ENCODE data around the gene EGFL7. TPM values are rescaled to one million over a fixed set of nuclear protein-coding genes. Genes with fewer than 3 reads are reported as not detected.

Gene EGFL7
- total and polyA plus RNA-seq, 2 of the 8 experiments (the other 6 are each of a cell fraction or from before 2014, with no cell fraction given): 37.8 to 53.4 TPM

DNA sequence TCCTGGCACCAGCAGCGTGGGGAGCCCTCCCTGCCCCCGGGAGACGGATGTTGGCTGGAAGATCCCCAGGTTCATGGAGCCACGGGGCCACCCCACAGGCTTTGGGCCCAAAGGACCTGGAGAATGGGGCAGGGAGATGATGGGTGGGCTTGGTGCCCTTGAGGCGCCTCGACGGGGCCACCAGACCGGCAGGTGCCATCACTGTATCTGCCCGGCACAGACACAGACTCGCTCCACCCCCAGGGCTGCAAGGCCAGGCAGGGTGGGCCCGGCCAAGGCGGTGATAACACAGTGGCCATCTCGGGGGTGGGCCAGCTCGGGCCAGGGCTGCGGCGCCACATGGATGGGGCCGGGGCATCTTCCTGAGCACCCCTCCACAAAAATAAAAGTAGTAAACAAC is 35.0 kb upstream of the EGFL7 start:
- no peak overlapping the region; the same call in 1 of the 2 replicates for H2BK20ac ChIP-seq (ENCODE audit: low read length)
- H3K4me2 ChIP-seq (ENCODE audit: insufficient read depth in 1 of 2, low read depth in 2 of 2, low read length in 2 of 2): no peak overlapping the region
- no peak for FAIRE-seq
- no peak overlapping the region for H4K91ac ChIP-seq (replicated peaks; ENCODE audit: insufficient read length, low read length)
- 0 out of 2 replicates have a peak overlapping the region, but pooled peaks have one; percentile 16 for H2BK5ac ChIP-seq (ENCODE audit: low read depth, low read length)
- no peaks in the 10 kb centered on the region for H3K79me1 ChIP-seq (ENCODE audit: low read depth, low read length)
- no peak overlapping the region for H3K9ac ChIP-seq (replicated peaks in 1 of 4; ENCODE audit: extremely low read depth in 1 of 4, low read depth in 3 of 4, low read length in 3 of 4)
- H2AFZ ChIP-seq (ENCODE audit: low read length): no peak overlapping the region
- H4K8ac ChIP-seq (ENCODE audit: extremely low read depth, insufficient read depth, low read length): no peak overlapping the region; the same call in 1 of the 2 replicates
- no peak overlapping the region for H2BK15ac ChIP-seq (ENCODE audit: low read length)
- no peaks in the 10 kb centered on the region for H3K79me2 ChIP-seq (ENCODE audit: control insufficient read depth in 1 of 2, insufficient read depth in 2 of 2, low read length in 2 of 2)
- CTCF ChIA-PET (ENCODE audit: partially characterized antibody): interaction anchor here (0.8 to 9.6 kb wide), 15 partner anchors 10 to 140 kb away, joined by 3 to 253 read pairs (median 5); partner anchors contain the start of gene EGFL7
- no peak overlapping the region for H3K4ac ChIP-seq (replicated peaks; ENCODE audit: insufficient read length, low read depth, low read length)
- 0 out of 2 replicates have a peak overlapping the region, but pooled peaks have one; percentile 84 for H2BK12ac ChIP-seq (ENCODE audit: low read depth, low read length)
- H4K20me1 ChIP-seq (replicated peaks in 1 of 2; ENCODE audit: control insufficient read depth in 1 of 2, insufficient read depth in 2 of 2, low read length in 2 of 2): peaks cover 0 to 9% of the 10 kb centered on the region in 2 experiments
- H3K14ac ChIP-seq (ENCODE audit: insufficient read length): no peak overlapping the region
- no peaks in the 10 kb centered on the region for H3K23me2 ChIP-seq (ENCODE audit: low read depth, low read length)
- H3K23ac ChIP-seq (ENCODE audit: insufficient read length): no peak overlapping the region
- no peak overlapping the region for H3K18ac ChIP-seq (ENCODE audit: extremely low read depth, low read length)
- no peak overlapping the region for H3K27ac ChIP-seq (ENCODE audit: low read depth, low read length)
- WGBS, 2 experiments (ENCODE audit: extremely low coverage in 1 of 2, insufficient coverage in 1 of 2, insufficient read length in 1 of 2, insufficient replicate concordance in 2 of 2, low coverage in 1 of 2, low lambda C conversion rate in 2 of 2, missing lambda C conversion rate in 1 of 2): 94% methylated on average over 17 of the region's 17 CpGs; no CpG with 5 or more reads in 1 of the 2 experiments
- H2AK5ac ChIP-seq (ENCODE audit: low read depth, low read length): peak overlapping the region; percentile 41; the same call in 1 of the 2 replicates
- POLR2A ChIA-PET (ENCODE audit: partially characterized antibody): interaction anchor here (1.1 to 1.7 kb wide), 5 partner anchors 22 to 140 kb away, joined by 3 to 7 read pairs (median 3); no protein-coding TSS in a partner anchor
- no peak overlapping the region for H3K56ac ChIP-seq (replicated peaks; ENCODE audit: insufficient read length, low read depth, low read length)
- no peaks in the 10 kb centered on the region for H3K36me3 ChIP-seq (ENCODE audit: control insufficient read depth in 2 of 4, insufficient read depth in 4 of 4, low read length in 3 of 4)
- peaks cover 0 to 9% (median 0%) of the 10 kb centered on the region in 4 experiments; a peak in 3 of 7 replicates for H3K4me1 ChIP-seq (replicated peaks in 1 of 4; ENCODE audit: control insufficient read depth in 3 of 4, insufficient read depth in 4 of 4, low read length in 3 of 4)
- peak in 1 of 2 experiments; percentile 43 for DNase-seq (ENCODE audit: low read depth in 1 of 2, low spot score in 2 of 2)
- H3K9me3 ChIP-seq (ENCODE audit: insufficient read depth in 2 of 2, low read depth in 1 of 2, low read length in 1 of 2): no peaks in the 10 kb centered on the region
- no peak overlapping the region for H4K5ac ChIP-seq (ENCODE audit: insufficient read length, low read depth, low read length)
- H2BK120ac ChIP-seq (replicated peaks; ENCODE audit: low read depth, low read length): no peak overlapping the region
- H3K4me3 ChIP-seq (ENCODE audit: extremely low read depth in 1 of 4, insufficient read depth in 2 of 4, low read depth in 3 of 4, low read length in 4 of 4): no peak overlapping the region
- no peaks in the 10 kb centered on the region for H3K27me3 ChIP-seq (replicated peaks in 1 of 4; ENCODE audit: control insufficient read depth in 3 of 4, extremely low read depth in 1 of 4, insufficient read depth in 3 of 4, low read length in 3 of 4)
- TF ChIP-seq KDM4A (IDR thresholded peaks at IDR 0.05; ENCODE audit: low read depth, low read length, severe bottlenecking) (no peak), SIN3A (conservative IDR thresholded peaks at IDR 0.05 in 1 of 2, IDR thresholded peaks at IDR 0.05 in 1 of 2; ENCODE audit: low read depth in 1 of 2, low read length in 2 of 2) (no peak), CBX5 (IDR thresholded peaks at IDR 0.05; ENCODE audit: low read depth, low read length) (no peak), HDAC2 (IDR thresholded peaks at IDR 0.05; ENCODE audit: borderline replicate concordance in 1 of 2, low read depth in 2 of 2, low read length in 2 of 2) (no peak), ASH2L (IDR thresholded peaks at IDR 0.05; ENCODE audit: low read length) (no peak), TBP (IDR thresholded peaks at IDR 0.05; ENCODE audit: low read depth, low read length) (no peak), BACH1 (IDR thresholded peaks at IDR 0.05; ENCODE audit: low read length) (no peak)
- TF ChIP-seq, protein P1, sequence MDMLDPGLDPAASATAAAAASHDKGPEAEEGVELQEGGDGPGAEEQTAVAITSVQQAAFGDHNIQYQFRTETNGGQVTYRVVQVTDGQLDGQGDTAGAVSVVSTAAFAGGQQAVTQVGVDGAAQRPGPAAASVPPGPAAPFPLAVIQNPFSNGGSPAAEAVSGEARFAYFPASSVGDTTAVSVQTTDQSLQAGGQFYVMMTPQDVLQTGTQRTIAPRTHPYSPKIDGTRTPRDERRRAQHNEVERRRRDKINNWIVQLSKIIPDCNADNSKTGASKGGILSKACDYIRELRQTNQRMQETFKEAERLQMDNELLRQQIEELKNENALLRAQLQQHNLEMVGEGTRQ (IDR thresholded peaks at IDR 0.05; ENCODE audit: low read length): no peak
- TF ChIP-seq, protein P2, sequence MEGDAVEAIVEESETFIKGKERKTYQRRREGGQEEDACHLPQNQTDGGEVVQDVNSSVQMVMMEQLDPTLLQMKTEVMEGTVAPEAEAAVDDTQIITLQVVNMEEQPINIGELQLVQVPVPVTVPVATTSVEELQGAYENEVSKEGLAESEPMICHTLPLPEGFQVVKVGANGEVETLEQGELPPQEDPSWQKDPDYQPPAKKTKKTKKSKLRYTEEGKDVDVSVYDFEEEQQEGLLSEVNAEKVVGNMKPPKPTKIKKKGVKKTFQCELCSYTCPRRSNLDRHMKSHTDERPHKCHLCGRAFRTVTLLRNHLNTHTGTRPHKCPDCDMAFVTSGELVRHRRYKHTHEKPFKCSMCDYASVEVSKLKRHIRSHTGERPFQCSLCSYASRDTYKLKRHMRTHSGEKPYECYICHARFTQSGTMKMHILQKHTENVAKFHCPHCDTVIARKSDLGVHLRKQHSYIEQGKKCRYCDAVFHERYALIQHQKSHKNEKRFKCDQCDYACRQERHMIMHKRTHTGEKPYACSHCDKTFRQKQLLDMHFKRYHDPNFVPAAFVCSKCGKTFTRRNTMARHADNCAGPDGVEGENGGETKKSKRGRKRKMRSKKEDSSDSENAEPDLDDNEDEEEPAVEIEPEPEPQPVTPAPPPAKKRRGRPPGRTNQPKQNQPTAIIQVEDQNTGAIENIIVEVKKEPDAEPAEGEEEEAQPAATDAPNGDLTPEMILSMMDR (IDR thresholded peaks at IDR 0.05; ENCODE audit: control extremely low read depth in 1 of 3, insufficient read depth in 1 of 3, low read depth in 1 of 3, low read length in 3 of 3): no peak
